ENCODE measurements around the gene ANKRD10.

- TF ChIP-seq CTCF (IDR thresholded peaks at IDR 0.05) = no peak
- TF ChIP-seq EZH2 (IDR thresholded peaks at IDR 0.05) = no peak
- no peak for TF ChIP-seq EZH2phosphoT487 (IDR thresholded peaks at IDR 0.05)
Observed at GRCh38 chr13:110936519-110936918, 21.6 kb upstream of the ANKRD10 start.
